Measurements from ENCODE around the gene SCGB3A1.

SCGB3A1 gene

GRCh38 chr5:180586870-180587269 lies 4.4 kb downstream of the SCGB3A1 start:
- DNase-seq (ENCODE audit: low read depth) = no peak

DNA sequence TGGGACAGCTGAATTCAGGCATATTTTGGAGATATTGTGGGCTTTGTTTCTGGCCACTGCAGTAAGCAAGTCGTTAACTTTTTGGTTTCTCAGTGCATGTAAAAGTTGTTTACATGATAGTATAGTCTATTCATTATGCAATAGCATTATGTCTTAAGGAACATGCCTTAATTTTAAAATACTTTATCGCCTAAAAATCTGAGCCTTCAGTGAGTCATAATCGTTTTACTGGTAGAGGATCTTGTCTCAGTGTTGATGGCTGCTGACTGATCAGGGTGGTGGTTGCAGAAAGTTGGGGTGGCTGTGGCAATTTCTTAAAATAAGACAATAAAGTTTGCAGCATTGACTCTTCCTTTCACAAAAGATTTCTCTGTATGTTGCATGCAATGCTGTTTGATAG lies 5.1 kb downstream of the SCGB3A1 start:
- no peak for DNase-seq (ENCODE audit: low read depth)

DNA sequence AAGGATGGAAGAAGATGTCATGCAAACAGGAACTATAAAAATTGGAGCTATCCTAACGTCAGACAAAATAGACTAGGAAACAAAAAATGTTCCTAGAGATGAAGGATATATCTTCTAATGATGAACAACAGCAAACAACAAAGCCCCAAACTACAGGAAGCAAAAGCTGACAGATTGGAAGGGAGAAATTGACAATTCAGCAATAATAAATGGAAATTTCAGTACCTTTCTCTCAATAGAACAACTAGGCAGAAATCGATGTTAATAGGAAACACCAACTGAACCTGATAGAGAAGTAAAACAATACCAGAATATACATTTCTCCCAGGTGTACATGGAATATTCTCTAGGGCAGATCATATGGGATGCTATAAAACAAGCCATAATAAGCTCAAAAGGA lies 7.6 kb downstream of the SCGB3A1 start:
- no peak for DNase-seq (ENCODE audit: low read depth)

GRCh38 chr5:180580681-180581080 lies 10.6 kb downstream of the SCGB3A1 start:
- no peak for DNase-seq (ENCODE audit: low read depth)

GRCh38 chr5:180575571-180575970 lies 15.7 kb downstream of the SCGB3A1 start:
- no peak for DNase-seq (ENCODE audit: low read depth)

GRCh38 chr5:180568914-180569313 lies 22.4 kb downstream of the SCGB3A1 start:
- DNase-seq (ENCODE audit: low read depth) = no peak

DNA sequence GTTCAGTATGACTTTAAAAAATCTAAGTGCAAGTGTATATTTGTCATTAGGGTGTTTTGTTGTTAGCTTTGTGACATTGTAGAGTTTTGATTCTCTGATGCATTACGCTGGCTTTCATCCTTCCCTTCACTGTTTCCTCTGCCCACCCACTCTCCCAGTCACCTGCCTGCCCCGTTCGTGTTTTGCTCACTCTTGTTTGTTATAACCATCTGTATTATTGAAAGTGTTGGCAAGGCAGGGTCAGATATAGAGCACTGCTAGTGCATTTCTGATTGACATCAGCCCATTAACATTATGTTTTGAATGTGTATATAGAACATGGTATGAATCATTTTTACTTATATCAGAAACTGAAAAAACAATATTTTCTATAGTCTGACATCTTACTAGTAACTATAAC lies 27.3 kb downstream of the SCGB3A1 start:
- DNase-seq (ENCODE audit: low read depth) = no peak

- DNase-seq (ENCODE audit: low read depth) = no peak
These were observed 33.1 kb downstream of the SCGB3A1 start for GRCh38 chr5:180558232-180558631.

GRCh38 chr5:180557217-180557809 lies 34.0 kb downstream of the SCGB3A1 start:
- no peak for DNase-seq (ENCODE audit: low read depth)

- DNase-seq (ENCODE audit: low read depth) = no peak
These were observed 36.0 kb downstream of the SCGB3A1 start for GRCh38 chr5:180555168-180555921.

- no peak for DNase-seq (ENCODE audit: low read depth)
These were observed 37.8 kb downstream of the SCGB3A1 start for GRCh38 chr5:180553530-180553929.

GRCh38 chr5:180548563-180548962 lies 42.7 kb downstream of the SCGB3A1 start:
- no peak for DNase-seq (ENCODE audit: low read depth)

- no peak for DNase-seq (ENCODE audit: low read depth)
These were observed 46.1 kb downstream of the SCGB3A1 start for GRCh38 chr5:180545248-180545647.

- no peak for DNase-seq (ENCODE audit: low read depth)
These were observed 49.6 kb downstream of the SCGB3A1 start for GRCh38 chr5:180541710-180542109.

Measured in GM04503 (cell line).